Subcutaneous adipose tissue (tissue), 4 donors: Measurements from ENCODE around the gene SLC48A1. TPM values are rescaled to one million over a fixed set of nuclear protein-coding genes. Genes with fewer than 3 reads are reported as not detected.

ENCODE experiments used
- CTCF ChIP-seq: fragments of 450-650 bp; IDR thresholded peaks from one replicate; pipeline ENCODE4 v1.5.1; 2016; ENCODE audit warnings: low read depth, mild to moderate bottlenecking, control low read depth, antibody characterized with exemption, moderate library complexity
- total RNA-seq, 4 donors: library from RNA; depleted of rRNA; stranded (reverse); fragments of >200 nt; gene quantifications; one replicate each; pipeline ENCODE4 v1.1.0, GENCODE V29; 2016

Gene SLC48A1
- total RNA-seq, 4 donors from 2014 or later = 18.9 to 38.4 (median 21.4) TPM

GRCh38 chr12:47786662-47787280 is 13.7 kb downstream of the SLC48A1 start:
- TF ChIP-seq CTCF = no peak

GRCh38 chr12:47787596-47788319 is 14.7 kb downstream of the SLC48A1 start:
- no peak for TF ChIP-seq CTCF

GRCh38 chr12:47789141-47789540 is 16.1 kb downstream of the SLC48A1 start:
- TF ChIP-seq CTCF = no peak

- TF ChIP-seq CTCF = no peak
Observed at GRCh38 chr12:47789712-47790489, 16.9 kb downstream of the SLC48A1 start.

- TF ChIP-seq CTCF = no peak
Observed at GRCh38 chr12:47790676-47791350, 17.8 kb downstream of the SLC48A1 start.

GRCh38 chr12:47791351-47791746 is 18.3 kb downstream of the SLC48A1 start:
- no peak for TF ChIP-seq CTCF

- no peak for TF ChIP-seq CTCF
Observed at GRCh38 chr12:47791874-47792273, 18.8 kb downstream of the SLC48A1 start.
